H9 (cell line): ENCODE measurements around the gene KIF5A. TPM values are rescaled to one million over a fixed set of nuclear protein-coding genes. Genes with fewer than 3 reads are reported as not detected.

Experiments used
- DNase-seq: peaks from one replicate; pipeline ENCODE4 v3.0.0-alpha.2; 2017
- H2AFZ ChIP-seq: one replicate; pipeline ENCODE4 v1.6.1; 2013; ENCODE audit warnings: mild to moderate bottlenecking, low read length, control low read depth, moderate library complexity
- H2AK5ac ChIP-seq: 2 replicates; pipeline ENCODE4 v1.6.1; 2013; ENCODE audit warnings: low read length, control low read depth, mixed read lengths; ENCODE audit not compliant: insufficient read length
- H2BK120ac ChIP-seq: one replicate; pipeline ENCODE4 v1.6.1; 2013; ENCODE audit warnings: low read depth, mild to moderate bottlenecking, low read length, control low read depth, inconsistent platforms; ENCODE audit not compliant: poor library complexity, severe bottlenecking
- H2BK12ac ChIP-seq: 2 replicates; pipeline ENCODE4 v1.6.1; 2013; ENCODE audit warnings: low read length, control low read depth, mixed read lengths, low read depth; ENCODE audit not compliant: insufficient read length
- H2BK15ac ChIP-seq: 2 replicates; pipeline ENCODE4 v1.6.1; 2013; ENCODE audit warnings: low read depth, low read length, control low read depth
- H2BK20ac ChIP-seq: one replicate; pipeline ENCODE4 v1.6.1; 2013; ENCODE audit warnings: low read depth, mild to moderate bottlenecking, low read length, control low read depth, inconsistent platforms; ENCODE audit not compliant: poor library complexity, severe bottlenecking
- H2BK5ac ChIP-seq: 2 replicates; pipeline ENCODE4 v1.6.1; 2013; ENCODE audit warnings: low read length, control low read depth, mixed read lengths; ENCODE audit not compliant: insufficient read length
- H3K14ac ChIP-seq: 2 replicates; pipeline ENCODE4 v1.6.1; 2013; ENCODE audit warnings: low read length, control low read depth; ENCODE audit not compliant: insufficient read depth
- H3K18ac ChIP-seq: 2 replicates; pipeline ENCODE4 v1.6.1; 2013; ENCODE audit warnings: low read depth, mild to moderate bottlenecking, mixed read lengths, low read length, control low read depth; ENCODE audit not compliant: insufficient read length
- H3K23ac ChIP-seq: 2 replicates; pipeline ENCODE4 v1.6.1; 2013; ENCODE audit warnings: low read length, control low read depth, mixed read lengths, low read depth; ENCODE audit not compliant: insufficient read length
- H3K23me2 ChIP-seq: 2 replicates; pipeline ENCODE4 v1.6.1; 2013; ENCODE audit warnings: low read depth, mild to moderate bottlenecking, mixed read lengths, low read length, control low read depth; ENCODE audit not compliant: insufficient read length, poor library complexity, severe bottlenecking
- H3K27ac ChIP-seq: 2 replicates; pipeline ENCODE4 v1.5.1; 2013; ENCODE audit warnings: low read length, control low read depth, mixed read lengths, low read depth; ENCODE audit not compliant: insufficient read length
- H3K27me3 ChIP-seq: 2 replicates; pipeline ENCODE4 v1.6.1; 2013; ENCODE audit warnings: low read length, control low read depth, inconsistent platforms; ENCODE audit not compliant: insufficient read depth
- H3K4ac ChIP-seq: 2 replicates; pipeline ENCODE4 v1.6.1; 2013; ENCODE audit warnings: low read depth, mild to moderate bottlenecking, control low read depth, inconsistent platforms, low read length, moderate library complexity
- H3K4me1 ChIP-seq: 2 replicates; pipeline ENCODE4 v1.6.1; 2013; ENCODE audit warnings: low read length, control low read depth, inconsistent platforms; ENCODE audit not compliant: insufficient read depth
- H3K4me2 ChIP-seq: 2 replicates; pipeline ENCODE4 v1.6.1; 2013; ENCODE audit warnings: low read length, control low read depth, mixed read lengths; ENCODE audit not compliant: insufficient read length, insufficient read depth
- H3K56ac ChIP-seq: 2 replicates; pipeline ENCODE4 v1.6.1; 2013; ENCODE audit warnings: low read depth, mild to moderate bottlenecking, mixed read lengths, low read length, control low read depth; ENCODE audit not compliant: insufficient read length
- H3K79me1 ChIP-seq: 2 replicates; pipeline ENCODE4 v1.6.1; 2013; ENCODE audit warnings: low read depth, mild to moderate bottlenecking, moderate library complexity, low read length, control low read depth, inconsistent platforms; ENCODE audit not compliant: insufficient read depth, poor library complexity, severe bottlenecking
- H3K79me2 ChIP-seq: 2 replicates; pipeline ENCODE4 v1.6.1; 2013; ENCODE audit warnings: low read length, control low read depth, inconsistent platforms; ENCODE audit not compliant: insufficient read depth
- H3K9ac ChIP-seq: 2 replicates; pipeline ENCODE4 v1.6.1; 2013; ENCODE audit warnings: low read length, control low read depth, mixed read lengths; ENCODE audit not compliant: insufficient read length; ENCODE audit errors: extremely low read depth
- H3K9me3 ChIP-seq: one replicate; pipeline ENCODE4 v1.6.1; 2013; ENCODE audit warnings: low read depth, low read length, inconsistent platforms; ENCODE audit not compliant: control insufficient read depth
- H3T11ph ChIP-seq: one replicate; pipeline ENCODE4 v1.6.1; 2013; ENCODE audit warnings: mild to moderate bottlenecking, low read length, control low read depth, inconsistent platforms
- H4K20me1 ChIP-seq: one replicate; pipeline ENCODE4 v1.6.1; 2013; ENCODE audit not compliant: control insufficient read depth, insufficient read length, insufficient read depth
- H4K5ac ChIP-seq: 2 replicates; pipeline ENCODE4 v1.6.1; 2013; ENCODE audit warnings: low read depth, mild to moderate bottlenecking, mixed read lengths, low read length, control low read depth; ENCODE audit not compliant: insufficient read length
- H4K8ac ChIP-seq: replicated peaks from 2 replicates; pipeline ENCODE4 v1.6.1; 2013; ENCODE audit warnings: low read length, control low read depth, mixed read lengths, low read depth; ENCODE audit not compliant: insufficient read length
- H4K91ac ChIP-seq: 2 replicates; pipeline ENCODE4 v1.6.1; 2013; ENCODE audit warnings: low read depth, mild to moderate bottlenecking, moderate library complexity, mixed read lengths, low read length, control low read depth; ENCODE audit not compliant: insufficient read length
- H3K27ac Mint-ChIP-seq, 3 experiments: 2 replicates in 2 of 3; 3 replicates in 1 of 3; pipeline ENCODE4 v1.8.0; 2020 to 2021; ENCODE audit warnings: mixed read lengths in 3 of 3, mild to moderate bottlenecking in 1 of 3, moderate library complexity in 1 of 3
- H3K27me3 Mint-ChIP-seq: 2 replicates; pipeline ENCODE4 v1.8.0; 2021; ENCODE audit warnings: low read depth, mild to moderate bottlenecking, moderate library complexity, mixed read lengths
- H3K36me3 Mint-ChIP-seq, 3 experiments: 2 replicates in 2 of 3; 3 replicates in 1 of 3; pipeline ENCODE4 v1.8.0; 2020 to 2021; ENCODE audit warnings: low read depth in 3 of 3, mixed read lengths in 3 of 3; ENCODE audit not compliant: insufficient read depth in 1 of 3
- H3K4me1 Mint-ChIP-seq, 2 experiments: 2 replicates each; pipeline ENCODE4 v1.8.0; 2020; ENCODE audit warnings: mixed read lengths in 2 of 2
- H3K4me3 Mint-ChIP-seq, 2 experiments: 2 replicates in 1 of 2; 3 replicates in 1 of 2; pipeline ENCODE4 v1.8.0; 2020 to 2021; ENCODE audit warnings: mild to moderate bottlenecking in 2 of 2, mixed read lengths in 2 of 2, moderate library complexity in 1 of 2
- H3K9me3 Mint-ChIP-seq, 2 experiments: 2 replicates in 1 of 2; 3 replicates in 1 of 2; pipeline ENCODE4 v1.8.0; 2020; ENCODE audit warnings: mild to moderate bottlenecking in 2 of 2, mixed read lengths in 2 of 2, moderate library complexity in 1 of 2
- WGBS: extraction: QIAGEN DNeasy Blood & Tissue Kit; methylation state at CpG from one replicate; pipeline ENCODE4 v1.1.7; 2013; ENCODE audit warnings: missing lambda C conversion rate, low lambda C conversion rate, mixed read lengths; ENCODE audit not compliant: insufficient read length; ENCODE audit errors: extremely low coverage; 5-methylcytosine and 5-hydroxymethylcytosine counted together
- total RNA-seq: library from RNA; stranded (reverse); gene quantifications from 2 replicates; pipeline ENCODE4 v1.2.1, GENCODE V29; 2021
- TF ChIP-seq, protein P1 (sequence below): fragments of 200-600 bp; sonication (generic); conservative IDR thresholded peaks from 3 replicates; pipeline ENCODE4 v1.8.0; 2021; ENCODE audit warnings: antibody characterized with exemption, mild to moderate bottlenecking

KIF5A gene
- total RNA-seq, 1 experiment from 2014 or later = 18.5 TPM

DNA sequence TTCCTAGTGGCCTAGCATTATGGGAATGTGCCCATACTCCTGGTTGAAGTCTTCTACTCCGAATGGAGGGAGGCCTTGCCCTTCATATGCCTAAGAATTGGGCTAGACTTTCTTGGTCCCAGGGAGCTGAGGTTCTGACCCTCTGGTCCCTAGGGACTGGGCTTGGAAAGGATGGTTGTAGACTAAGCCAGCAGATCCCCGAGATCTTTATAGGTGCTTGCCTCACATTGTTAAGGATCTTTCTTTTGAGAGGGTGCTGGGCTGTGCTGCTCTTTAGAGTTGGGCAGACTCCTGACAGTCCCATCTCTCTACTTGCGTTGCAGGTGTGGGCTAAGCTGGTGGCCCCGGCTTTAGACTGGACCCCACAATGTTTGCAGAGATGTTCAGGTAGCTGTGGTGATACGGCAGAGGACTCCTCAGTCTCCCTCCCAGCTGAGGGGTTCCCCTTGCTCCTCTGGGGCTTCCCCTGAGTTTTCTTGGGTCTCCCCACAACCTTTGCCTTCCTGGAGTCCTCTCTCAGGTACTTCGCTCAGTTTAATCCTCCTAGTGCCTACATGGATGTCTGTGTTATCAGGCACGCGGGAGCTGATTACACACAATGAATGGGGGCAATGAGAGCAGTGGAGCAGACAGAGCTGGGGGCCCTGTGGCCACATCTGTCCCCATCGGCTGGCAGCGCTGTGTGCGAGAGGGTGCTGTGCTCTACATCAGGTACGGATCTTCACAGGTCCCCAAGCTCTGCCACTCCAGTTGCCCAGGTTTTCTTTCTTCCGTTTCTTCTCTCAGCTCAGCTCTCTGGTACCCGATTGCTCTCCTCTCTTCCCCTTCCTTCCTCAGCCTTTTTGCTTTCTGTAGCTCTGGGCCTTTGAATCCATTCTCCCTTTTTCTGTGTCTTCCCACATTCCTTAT, 25.9 kb upstream of the KIF5A start:
- Mint-ChIP-seq H3K4me3 (peak overlapping the region; percentile 96), H3K27ac (peak overlapping the region in 2 of 3 experiments; percentile 95 to 97; a peak in 4 of 7 replicates), H3K4me1 (peaks cover 30 to 45% of the 10 kb centered on the region in 2 experiments), H3K27me3 (no peaks in the 10 kb centered on the region; the same call in 1 of the 2 replicates), H3K9me3 (no peaks in the 10 kb centered on the region), H3K36me3 (peaks cover 11 to 38% (median 37%) of the 10 kb centered on the region in 3 experiments)
- peaks cover 3% of the 10 kb centered on the region; the same call in 1 of the 2 replicates for H3K4me1 ChIP-seq
- DNase-seq = no peak
- WGBS = no CpG with 5 or more reads among the region's 14 CpGs
- no peak overlapping the region for H2BK120ac ChIP-seq
- no peak overlapping the region for H3T11ph ChIP-seq
- H3K4ac ChIP-seq = no peak overlapping the region
- no peak overlapping the region for H4K5ac ChIP-seq
- no peaks in the 10 kb centered on the region for H3K79me1 ChIP-seq
- no peaks in the 10 kb centered on the region for H3K79me2 ChIP-seq
- H3K23me2 ChIP-seq = peaks cover 22% of the 10 kb centered on the region
- no peak overlapping the region for H4K8ac ChIP-seq
- H2BK15ac ChIP-seq = no peak overlapping the region
- peak overlapping the region; percentile 53 for H3K9ac ChIP-seq
- no peaks in the 10 kb centered on the region for H3K27me3 ChIP-seq
- H3K23ac ChIP-seq = no peak overlapping the region
- H3K4me2 ChIP-seq = peak overlapping the region; percentile 97
- H3K56ac ChIP-seq = no peak overlapping the region
- H2BK5ac ChIP-seq = no peak overlapping the region
- no peak overlapping the region for H3K18ac ChIP-seq
- H3K27ac ChIP-seq = no peak overlapping the region
- H2BK12ac ChIP-seq = no peak overlapping the region
- no peaks in the 10 kb centered on the region for H4K20me1 ChIP-seq
- no peak overlapping the region for H2BK20ac ChIP-seq
- no peak overlapping the region for H3K14ac ChIP-seq
- H3K9me3 ChIP-seq = no peaks in the 10 kb centered on the region
- H4K91ac ChIP-seq = no peak overlapping the region
- TF ChIP-seq, protein P1, sequence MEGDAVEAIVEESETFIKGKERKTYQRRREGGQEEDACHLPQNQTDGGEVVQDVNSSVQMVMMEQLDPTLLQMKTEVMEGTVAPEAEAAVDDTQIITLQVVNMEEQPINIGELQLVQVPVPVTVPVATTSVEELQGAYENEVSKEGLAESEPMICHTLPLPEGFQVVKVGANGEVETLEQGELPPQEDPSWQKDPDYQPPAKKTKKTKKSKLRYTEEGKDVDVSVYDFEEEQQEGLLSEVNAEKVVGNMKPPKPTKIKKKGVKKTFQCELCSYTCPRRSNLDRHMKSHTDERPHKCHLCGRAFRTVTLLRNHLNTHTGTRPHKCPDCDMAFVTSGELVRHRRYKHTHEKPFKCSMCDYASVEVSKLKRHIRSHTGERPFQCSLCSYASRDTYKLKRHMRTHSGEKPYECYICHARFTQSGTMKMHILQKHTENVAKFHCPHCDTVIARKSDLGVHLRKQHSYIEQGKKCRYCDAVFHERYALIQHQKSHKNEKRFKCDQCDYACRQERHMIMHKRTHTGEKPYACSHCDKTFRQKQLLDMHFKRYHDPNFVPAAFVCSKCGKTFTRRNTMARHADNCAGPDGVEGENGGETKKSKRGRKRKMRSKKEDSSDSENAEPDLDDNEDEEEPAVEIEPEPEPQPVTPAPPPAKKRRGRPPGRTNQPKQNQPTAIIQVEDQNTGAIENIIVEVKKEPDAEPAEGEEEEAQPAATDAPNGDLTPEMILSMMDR = no peak
- no peak overlapping the region for H2AFZ ChIP-seq
- H2AK5ac ChIP-seq = no peak overlapping the region
